Stimulated activated CD4-positive, alpha-beta T cell treated with anti-CD3 and anti-CD28 coated beads, Interleukin-1b, Interleukin-23, amount 100 ng/mL, for 24 hours (primary cell): ENCODE results near the gene PRRC2B.
"Not testable (repeated sequence)": the region's sequence is repeated elsewhere in the genome, so short reads cannot be mapped to it uniquely, and the experiment has no call there.

ENCODE experiments used
- DNase-seq, 4 experiments: peaks; one replicate each; pipeline ENCODE4 v3.0.0-alpha.2; 2020; ENCODE audit warnings: low read depth in 4 of 4, low spot score in 1 of 4

Gene PRRC2B

GRCh38 chr9:131393622-131394463 is at the start of gene PRRC2B:
Gene PRRC2B (plus strand): TSS chr9:131394086. CDS start chr9:131430145, 36,059 bp downstream.
- peak; percentile 62 to 83 (median 78) for DNase-seq

GRCh38 chr9:131344931-131345535 is 48.9 kb upstream of the PRRC2B start:
- not testable (repeated sequence) for DNase-seq

GRCh38 chr9:131346559-131346958 is 47.3 kb upstream of the PRRC2B start:
- no peak for DNase-seq

GRCh38 chr9:131347376-131348020 is 46.4 kb upstream of the PRRC2B start:
- no peak for DNase-seq

DNA sequence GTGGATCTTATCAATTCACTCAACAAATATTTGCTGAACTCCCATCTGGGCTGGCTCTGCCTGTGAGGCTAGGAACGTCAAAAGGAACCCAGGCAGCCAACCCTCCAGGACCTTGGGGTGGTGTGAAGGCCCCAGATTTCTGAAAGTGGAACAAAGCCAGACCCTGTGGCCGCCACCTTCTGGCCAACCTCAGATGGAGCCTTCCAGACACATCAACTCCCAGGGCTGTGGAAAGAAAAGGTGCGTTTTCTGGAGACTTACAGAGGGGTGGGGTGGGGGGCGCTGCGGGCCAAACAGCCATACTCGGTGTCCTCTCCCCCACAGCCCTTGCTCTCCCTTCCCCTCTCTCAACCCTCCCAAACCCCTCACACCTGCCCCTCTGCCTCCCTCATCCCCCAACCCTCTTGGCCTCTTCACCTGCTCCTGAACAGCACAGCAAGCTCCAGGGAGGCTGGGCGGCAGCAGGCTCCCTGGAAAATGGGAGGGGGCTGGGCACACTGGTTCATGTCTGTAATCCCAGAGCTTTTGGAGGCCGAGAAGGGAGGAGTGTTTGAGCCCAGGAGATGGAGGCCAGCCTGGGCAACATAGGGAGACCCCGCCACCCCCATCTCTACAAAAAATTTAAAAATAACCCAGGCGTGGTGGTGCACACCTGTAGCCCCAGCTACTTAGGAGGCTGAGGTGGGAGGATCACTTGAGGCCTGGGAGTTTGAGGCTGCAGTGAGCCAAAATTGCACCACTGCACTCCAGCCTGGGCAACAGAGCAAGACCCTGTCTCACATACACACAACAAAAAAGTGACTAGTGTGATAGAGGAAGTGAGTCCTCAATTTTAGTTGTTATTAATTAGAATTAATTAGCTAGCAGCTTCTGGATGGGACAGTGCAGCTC is 45.0 kb upstream of the PRRC2B start:
- DNase-seq = no peak

GRCh38 chr9:131349522-131349880 is 44.4 kb upstream of the PRRC2B start:
- no peak for DNase-seq

DNA sequence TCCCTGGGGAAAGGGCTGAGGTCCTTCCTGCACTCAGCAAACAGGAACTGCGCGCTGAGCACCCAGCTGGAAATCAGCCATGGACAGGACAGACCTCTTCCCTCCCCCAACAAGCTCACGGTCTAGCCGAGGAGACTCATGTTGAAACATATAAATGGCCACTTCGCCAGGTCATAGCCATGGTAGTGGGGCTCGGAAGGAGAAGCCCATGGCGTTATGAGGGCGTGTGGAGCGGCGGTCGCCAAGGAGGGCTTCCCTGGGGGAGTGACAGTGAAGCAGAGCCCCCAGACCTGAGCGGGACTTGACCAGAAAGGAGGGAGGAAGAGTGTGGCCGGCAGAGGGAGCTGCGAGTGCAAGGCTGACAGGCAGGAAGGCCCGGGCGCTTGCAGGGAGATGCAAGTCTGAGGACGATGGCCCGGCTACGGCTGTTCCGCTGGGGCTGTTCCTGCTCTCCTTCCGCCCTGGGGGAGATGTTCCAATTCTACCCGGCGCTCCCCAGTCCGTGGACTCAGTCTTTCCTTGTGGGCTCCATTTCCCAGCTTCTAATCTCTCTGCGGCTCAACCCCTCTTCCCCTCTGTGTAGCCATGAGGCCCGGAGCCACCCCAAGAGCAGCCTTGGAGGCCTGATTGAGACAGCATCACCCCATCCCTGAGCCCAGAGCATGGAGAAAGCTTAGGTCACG is 43.9 kb upstream of the PRRC2B start:
- DNase-seq = peak; percentile 73 to 84 (median 76)

GRCh38 chr9:131356479-131356878 is 37.4 kb upstream of the PRRC2B start:
- DNase-seq = not testable (repeated sequence)

- DNase-seq = no peak
These were observed 35.3 kb upstream of the PRRC2B start for GRCh38 chr9:131358556-131358955.

GRCh38 chr9:131361202-131361833 is 32.6 kb upstream of the PRRC2B start:
- DNase-seq = no peak

- no peak for DNase-seq
These were observed 28.3 kb upstream of the PRRC2B start for GRCh38 chr9:131365546-131365945.

DNA sequence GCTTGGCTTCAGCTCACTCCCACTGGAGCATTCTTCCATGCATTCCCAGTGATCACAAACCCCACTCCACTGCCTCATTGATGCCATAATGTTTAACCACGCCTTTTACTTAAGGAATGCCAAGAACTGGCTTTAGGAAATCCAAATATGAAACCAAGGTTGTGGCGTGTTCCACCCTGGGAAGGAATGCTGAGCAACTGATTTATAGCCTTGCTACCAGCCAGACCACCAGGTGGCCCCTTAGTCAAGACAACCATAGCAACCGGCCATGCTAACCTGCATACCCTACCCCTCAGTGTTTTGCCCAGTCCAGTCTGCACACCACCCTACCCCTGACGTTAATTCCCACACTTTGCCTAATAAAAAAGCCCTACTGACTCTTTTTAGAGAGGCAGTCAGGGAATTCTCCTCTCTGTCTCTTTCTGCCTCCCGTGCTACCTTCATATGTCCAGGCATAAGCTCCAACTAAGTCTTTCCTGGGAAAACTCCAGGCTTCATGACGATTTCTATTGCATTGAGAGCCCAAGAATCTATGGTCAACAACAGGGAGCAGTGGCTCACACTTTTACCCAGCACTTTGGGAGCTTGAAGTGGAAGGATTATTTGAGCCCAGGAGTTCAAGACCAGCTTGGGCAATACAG is 27.0 kb upstream of the PRRC2B start:
- no peak for DNase-seq

DNA sequence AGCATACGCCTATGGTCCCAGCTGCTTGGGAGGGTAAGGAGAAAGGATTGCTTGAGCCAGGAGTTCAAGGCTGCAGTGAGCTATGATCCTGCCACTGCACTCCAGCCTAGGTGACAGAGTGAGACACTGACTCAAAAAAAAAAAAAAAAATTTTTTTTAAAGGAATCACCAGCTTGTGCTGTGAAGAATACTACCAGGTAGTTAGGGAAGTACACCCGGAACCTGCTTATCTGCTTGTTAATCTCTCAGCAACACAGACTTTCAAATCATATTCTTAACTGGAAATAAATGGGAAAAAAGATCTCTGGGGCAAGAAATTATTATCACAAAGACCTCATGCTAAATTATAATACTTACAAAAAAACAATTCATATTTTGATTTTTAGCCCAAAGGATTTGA is 26.4 kb upstream of the PRRC2B start:
- DNase-seq = no peak

- DNase-seq = no peak
These were observed 23.2 kb upstream of the PRRC2B start for GRCh38 chr9:131370638-131371037.

DNA sequence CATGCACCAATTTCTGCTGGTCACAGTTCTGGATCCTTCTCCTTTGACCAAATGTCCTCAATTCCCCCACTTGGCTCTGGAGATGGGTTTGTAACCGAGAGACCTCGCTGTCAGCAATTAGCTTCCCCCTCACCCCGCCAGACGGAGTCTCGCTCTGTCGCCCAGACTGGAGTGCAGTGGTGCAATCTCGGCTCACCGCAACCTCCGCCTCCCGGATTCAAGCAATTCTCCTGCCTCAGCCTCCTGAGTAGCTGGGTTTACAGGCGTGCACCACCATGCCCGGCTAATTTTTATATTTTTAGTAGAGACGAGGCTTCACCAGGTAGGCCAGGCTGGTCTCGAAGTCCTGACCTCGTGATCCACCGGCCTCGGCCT is 21.3 kb upstream of the PRRC2B start:
- DNase-seq = not testable (repeated sequence)

- not testable (repeated sequence) for DNase-seq
These were observed 19.2 kb upstream of the PRRC2B start for GRCh38 chr9:131374638-131375037.

DNA sequence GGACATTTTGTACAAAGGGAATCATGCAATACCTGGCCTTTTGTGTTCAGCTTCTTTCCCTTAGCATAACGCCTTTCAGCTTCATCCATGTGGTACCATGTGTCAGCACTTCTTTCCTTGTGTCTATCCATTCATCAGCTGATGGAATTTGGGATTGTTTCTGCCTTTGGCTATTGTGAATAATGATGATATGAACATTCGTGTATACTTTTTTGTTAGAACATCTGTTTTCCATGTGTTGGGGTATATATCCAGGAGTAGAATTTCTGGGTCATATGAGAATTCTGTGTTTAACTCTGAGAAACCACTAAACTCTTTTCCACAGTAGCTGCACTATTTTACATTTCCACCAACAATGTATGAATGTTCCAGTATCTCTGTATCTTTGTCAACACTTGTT is 14.8 kb upstream of the PRRC2B start:
- DNase-seq = no peak

DNA sequence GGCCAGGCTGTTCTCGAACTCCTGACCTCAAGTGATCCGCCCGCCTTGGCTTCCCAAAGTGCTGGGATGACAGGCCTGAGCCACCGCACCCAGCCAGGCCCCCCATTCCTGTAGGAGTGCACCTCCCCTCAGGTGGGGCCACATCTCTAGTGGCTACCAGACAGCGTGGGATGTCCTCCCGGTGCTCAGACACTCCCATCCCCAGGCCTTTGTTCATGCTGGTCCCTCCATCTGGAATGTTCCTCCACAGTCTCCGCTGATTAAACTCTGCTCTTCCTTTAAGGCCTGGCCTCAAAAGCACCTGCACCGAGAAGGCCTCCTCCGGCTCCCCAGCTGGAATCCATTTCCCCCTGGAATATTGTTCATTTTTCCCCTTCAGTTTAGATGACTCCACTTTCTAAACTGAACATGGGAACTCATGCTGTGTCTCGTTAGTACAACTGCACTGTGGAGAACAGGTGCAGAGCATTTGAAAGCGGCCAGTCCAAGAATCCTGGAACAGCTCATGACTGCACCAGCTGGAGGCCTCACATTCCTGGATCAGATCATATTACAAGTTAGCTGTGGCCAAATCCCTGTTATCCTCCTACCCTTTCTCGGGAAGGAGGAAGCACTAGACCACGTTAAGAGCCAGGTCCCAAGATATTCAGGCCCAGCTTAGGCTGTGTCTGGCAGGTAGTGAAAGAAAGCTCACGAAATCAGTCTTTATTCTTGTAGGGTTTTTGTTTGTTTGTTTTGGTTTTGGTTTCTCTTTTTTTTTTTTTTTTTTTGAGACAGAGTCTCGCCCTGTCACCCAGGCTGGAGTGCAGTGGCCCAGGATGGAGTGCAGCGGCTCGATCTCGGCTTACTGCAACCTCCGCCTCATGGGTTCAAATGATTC is 10.8 kb upstream of the PRRC2B start:
- no peak for DNase-seq

GRCh38 chr9:131385296-131385695 is 8.6 kb upstream of the PRRC2B start:
- DNase-seq = no peak
